Activated T-helper 9 cell treated with anti-CD3 and anti-CD28 coated beads, Interleukin-2, amount 50 U/mL, for 16 hours (primary cell): ENCODE measurements around the gene GPATCH3.
"Not testable (repeated sequence)": the region's sequence is repeated elsewhere in the genome, so short reads cannot be mapped to it uniquely, and the experiment has no call there.

Experiments
- DNase-seq: peaks from one replicate; pipeline ENCODE4 v3.0.0-alpha.2; 2020; ENCODE audit warnings: low read depth

The GPATCH3 gene

GRCh38 chr1:26913389-26913753, 13.1 kb upstream of the GPATCH3 start:
- no peak for DNase-seq

DNA sequence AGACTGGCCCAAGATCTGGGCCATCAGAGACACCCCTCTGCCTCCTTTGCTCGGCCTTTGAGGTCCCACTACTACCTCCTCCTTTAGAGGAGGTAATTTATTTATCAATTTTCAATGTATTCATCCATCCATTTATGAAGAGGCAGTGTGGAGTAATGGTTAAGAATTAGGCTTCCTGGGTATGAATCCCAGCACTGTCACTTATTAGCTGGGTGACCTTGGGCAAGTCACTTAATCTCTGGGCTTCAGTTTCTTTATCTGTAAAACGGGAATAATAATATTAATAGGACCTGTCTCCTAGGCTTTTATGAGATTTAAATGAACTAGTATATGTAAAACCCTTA, 11.9 kb upstream of the GPATCH3 start:
- DNase-seq, result no peak

GRCh38 chr1:26911399-26912146, 11.3 kb upstream of the GPATCH3 start:
- DNase-seq, result no peak

DNA sequence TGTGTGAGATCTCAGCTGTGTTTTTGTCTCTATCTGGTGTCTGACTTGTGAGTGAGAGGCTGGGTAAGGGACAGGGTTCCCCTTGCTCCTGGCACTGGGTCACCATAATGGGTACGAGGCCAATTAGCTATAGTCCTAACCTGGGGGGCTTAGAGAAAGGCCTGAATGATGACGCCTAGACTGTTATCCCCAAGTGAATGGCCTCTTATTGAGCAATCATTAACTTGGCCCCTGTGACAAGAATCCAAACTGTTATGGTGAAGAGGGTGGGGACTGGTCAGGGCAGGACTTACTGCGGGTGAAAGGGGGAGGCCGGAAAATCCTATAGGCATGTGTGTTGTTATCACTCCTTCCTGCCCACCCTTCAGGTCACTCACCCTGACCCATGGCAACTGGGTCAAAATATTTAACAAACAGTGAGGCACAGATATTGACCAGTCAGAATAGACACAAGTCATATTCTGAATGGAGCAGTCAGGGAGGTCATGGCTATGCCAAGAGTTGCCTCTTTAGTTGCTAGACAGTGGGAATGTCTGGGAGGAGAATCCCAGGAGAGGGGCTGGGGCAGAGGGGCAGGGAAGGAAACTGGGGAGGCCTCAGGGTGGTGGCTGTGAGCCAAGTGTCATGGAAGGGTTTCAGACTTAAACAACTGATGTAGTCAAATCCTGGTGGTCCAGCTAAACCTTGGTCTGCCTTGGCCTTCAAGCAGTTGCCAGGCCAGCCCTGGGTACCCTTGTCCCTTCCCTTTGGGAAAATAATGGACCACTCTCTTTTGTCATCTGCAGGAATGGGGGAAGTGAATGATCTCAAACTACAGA, 10.3 kb upstream of the GPATCH3 start:
- no peak for DNase-seq

GRCh38 chr1:26909951-26910342, 9.7 kb upstream of the GPATCH3 start:
- DNase-seq, result no peak

DNA sequence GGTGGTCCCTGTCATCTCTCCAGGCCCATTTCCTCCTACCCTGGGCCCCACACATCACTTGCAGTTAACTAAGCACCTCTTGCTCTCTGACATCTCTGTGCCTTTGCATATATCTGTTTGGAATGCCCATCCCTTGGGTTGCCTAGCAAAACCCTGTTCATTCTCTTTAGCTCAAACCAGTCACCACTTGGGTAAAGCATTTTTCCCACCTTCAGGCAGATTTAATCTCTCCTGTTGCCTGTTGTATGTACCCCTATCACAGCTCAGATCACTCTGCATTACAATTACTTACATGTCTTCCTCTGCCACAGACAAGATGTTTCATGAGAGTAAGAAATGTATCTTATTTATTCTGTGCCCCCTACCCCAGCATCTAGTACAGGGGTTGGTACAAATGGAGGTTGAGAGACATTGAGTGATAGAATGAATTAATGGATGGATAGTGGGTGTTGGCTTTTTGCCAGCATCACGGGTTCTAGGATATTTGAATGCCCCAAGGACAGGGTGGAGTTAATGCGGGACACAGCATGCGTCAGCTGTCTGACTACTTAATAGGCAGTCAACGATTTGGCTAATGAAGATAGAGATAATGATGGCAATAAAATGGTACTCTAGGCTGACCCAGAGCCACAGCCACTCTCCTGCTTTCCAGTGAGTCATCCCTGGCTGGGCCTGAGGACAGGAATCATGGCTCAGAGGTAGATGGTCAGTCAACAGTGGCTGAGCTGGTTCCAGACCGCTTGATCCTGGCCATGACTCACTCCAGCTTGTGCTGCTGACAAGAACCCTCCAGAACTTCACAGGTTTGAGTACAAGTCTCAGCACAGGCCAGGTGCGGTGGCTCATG, 7.0 kb upstream of the GPATCH3 start:
- DNase-seq, result no peak

- no peak for DNase-seq
Measured at GRCh38 chr1:26900815-26901511, 696 bp upstream of the GPATCH3 start.

DNA sequence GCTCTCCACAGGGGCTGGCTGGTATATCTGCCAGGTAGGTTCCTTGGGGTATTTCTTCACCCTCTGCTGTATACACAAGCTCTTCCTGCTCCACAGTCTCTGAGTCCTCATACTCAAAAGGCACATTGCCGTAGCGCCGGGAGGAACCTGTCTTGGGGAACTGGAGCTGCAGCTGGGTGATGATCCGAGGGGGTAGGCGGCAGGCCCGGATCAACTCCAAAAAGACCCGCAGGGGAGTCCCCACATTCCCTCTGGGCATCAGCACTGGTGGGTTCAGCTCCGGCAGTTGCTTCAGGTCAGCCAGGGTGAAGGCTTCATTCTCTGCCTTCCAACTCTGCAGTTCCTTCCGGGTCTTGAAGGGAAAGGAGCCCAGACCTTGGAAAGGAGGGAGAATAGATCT, 2.9 kb downstream of the GPATCH3 start:
- DNase-seq, result no peak

GRCh38 chr1:26894263-26894662, 6.0 kb downstream of the GPATCH3 start:
- no peak for DNase-seq

DNA sequence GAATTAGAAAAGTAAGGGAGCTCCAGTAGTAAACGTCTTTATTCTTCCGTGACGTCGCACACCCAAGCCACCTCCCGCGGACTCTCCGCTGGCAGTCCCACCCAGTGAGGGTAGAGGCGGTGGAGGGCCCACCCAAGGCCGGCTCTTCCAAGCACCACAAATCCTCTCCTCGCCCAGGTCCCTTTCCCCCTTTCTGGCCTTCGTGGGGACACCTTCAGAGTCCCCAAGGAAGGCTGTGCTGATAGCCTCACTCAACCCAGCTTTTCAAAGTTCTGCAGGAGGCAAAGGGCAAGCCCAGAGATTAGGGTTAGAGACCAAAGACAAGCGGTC, 9.8 kb downstream of the GPATCH3 start:
- DNase-seq, result no peak

DNA sequence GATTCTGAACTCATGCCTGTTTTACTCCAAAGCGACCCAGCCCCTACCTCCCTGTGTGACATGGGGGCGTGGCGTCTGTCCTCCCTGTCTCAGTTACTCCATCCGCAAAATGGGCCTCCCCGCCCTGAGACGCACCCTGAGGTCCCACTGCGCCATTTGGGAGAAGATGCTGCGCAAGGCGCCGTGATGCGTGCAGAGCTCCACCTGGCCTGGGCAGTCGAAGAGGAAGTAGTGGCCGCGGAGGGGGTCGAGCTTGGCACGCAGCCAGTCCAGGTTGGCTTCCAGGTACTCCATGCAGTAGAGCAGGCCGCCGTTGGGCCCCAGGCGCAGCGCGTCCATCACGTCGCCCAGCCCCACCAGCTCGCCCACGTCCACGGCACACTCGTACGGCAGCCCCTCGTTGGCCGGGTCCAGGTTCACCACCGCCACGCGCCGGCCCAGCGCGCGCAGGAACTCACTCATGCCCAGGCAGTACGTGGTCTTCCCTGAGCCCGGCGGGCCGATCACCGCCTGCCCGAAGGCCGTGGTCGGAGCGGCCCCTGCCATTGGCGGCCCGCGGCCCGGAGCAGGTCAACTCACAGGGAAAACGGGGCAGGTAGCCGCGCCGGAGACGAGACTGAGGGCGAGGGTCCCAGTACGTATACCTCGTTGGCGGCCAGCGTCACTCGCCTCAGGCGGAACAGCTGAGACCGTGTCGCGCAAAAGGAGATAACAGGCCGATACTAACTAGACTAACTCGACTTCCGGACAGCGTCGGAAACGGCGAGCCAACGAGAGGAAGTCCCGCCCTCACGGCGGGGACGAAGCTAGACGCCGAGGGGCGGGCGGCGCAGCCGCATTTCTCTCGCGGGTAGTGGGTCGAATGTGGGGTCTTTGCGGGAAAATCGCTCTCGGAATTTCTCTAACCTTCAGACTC, 10.5 kb downstream of the GPATCH3 start, which contains the start of gene GPN2:
Gene GPN2 (minus strand): TSS at position 733 of the 916 bp plus-strand sequence. CDS start 187 bp downstream, at position 546.
- peak; percentile 68 for DNase-seq

GRCh38 chr1:26888231-26888630, 12.0 kb downstream of the GPATCH3 start:
- no peak for DNase-seq

DNA sequence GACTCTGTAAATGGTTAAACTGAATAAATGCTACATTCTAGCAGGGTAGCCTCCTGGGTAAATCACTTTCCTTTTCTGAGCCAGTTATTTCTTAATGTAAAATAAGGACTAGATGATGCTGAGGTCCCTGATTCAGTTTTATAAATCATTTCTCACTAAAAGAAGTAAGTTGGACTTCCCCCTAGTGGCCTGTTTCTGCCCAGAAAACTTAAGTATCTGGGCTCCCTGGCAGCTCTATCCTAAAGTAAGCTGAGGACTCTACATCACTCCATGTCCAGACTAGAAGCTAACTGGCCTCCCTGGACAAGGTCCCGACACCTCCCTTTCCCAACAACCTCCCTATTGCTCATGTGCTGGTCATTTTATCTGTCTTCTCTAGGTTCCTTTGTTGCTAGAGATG, 13.1 kb downstream of the GPATCH3 start:
- DNase-seq, result no peak

DNA sequence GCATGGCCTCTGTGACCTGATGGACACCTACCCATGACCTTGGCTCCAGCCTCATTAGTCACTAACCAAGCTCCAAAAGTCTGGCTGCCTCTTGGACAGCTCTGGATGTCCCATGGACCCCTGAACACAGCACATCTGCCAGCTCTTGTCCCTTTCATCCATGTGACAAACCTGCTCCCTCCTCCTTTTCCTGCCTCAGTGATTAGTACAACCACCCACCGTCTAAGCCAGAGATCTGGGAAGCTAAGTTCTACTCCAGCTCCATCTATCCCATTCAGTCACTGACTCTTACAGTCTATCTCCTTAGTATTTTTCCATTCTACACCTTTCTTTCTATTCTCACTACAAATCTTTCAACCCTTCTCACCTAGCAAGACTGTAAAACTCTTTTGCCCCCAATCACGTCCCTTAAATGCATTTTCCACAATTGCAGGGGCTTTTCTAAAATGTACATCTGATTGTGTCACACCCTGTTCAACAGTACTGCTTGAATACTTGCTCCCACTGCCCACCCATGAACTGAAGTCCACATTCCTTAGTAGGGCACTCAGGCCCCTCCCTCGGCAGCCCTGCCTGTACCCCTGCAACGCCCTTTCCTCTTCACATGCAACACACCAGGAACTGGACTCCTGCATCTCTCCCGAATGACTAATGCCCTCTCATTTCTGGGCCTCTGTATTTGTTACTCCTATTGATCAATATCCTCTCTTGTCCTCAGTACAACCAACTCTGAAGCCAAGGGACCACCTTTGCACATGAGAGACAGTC, 17.4 kb downstream of the GPATCH3 start:
- no peak for DNase-seq

DNA sequence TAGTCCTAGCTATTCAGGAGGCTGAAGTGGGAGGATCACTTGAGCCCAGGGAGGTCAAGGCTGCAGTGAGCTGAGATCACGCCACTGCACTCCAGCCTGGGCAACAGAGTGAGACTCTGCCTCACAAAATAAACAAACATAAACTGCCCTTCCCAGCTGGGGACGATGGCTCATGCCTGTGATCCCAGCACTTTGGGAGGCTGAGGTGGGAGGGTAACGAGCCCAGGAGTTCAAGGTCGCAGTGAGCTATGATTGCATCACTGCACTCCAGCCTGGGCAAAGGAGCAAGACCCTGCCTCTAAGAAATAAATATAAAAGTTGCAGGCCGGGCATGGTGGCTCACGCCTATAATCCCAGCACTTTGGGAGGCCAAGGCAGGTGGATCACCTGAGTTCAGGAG, 18.7 kb downstream of the GPATCH3 start:
- not testable (repeated sequence) for DNase-seq

GRCh38 chr1:26879793-26880192, 20.5 kb downstream of the GPATCH3 start:
- DNase-seq, result no peak

GRCh38 chr1:26877326-26877725, 22.9 kb downstream of the GPATCH3 start:
- no peak for DNase-seq

- DNase-seq, result no peak
Measured at GRCh38 chr1:26874896-26875295, 25.4 kb downstream of the GPATCH3 start.

GRCh38 chr1:26873097-26873496, 27.2 kb downstream of the GPATCH3 start:
- not testable (repeated sequence) for DNase-seq
